Skeletal muscle tissue (tissue), 4 donors: Measurements from ENCODE around the gene ITGA1. TPM values are rescaled to one million over a fixed set of nuclear protein-coding genes. Genes with fewer than 3 reads are reported as not detected.
"Not testable (repeated sequence)": the region's sequence is repeated elsewhere in the genome, so short reads cannot be mapped to it uniquely, and the experiment has no call there.

Experiments used
- H3K27ac ChIP-seq: one replicate; pipeline ENCODE4 v1.7.0; 2013; ENCODE audit warnings: mild to moderate bottlenecking, low read depth, low read length, inconsistent platforms
- H3K27me3 ChIP-seq, 3 donors: one replicate each; pipeline ENCODE4 v1.7.0; 2013; ENCODE audit warnings: low read length in 3 of 3; ENCODE audit not compliant: control insufficient read depth in 3 of 3, insufficient read depth in 3 of 3
- H3K36me3 ChIP-seq, 3 donors: one replicate each; pipeline ENCODE4 v1.7.0; 2013; ENCODE audit warnings: low read length in 3 of 3; ENCODE audit not compliant: control insufficient read depth in 3 of 3, insufficient read depth in 3 of 3
- H3K4me1 ChIP-seq, 3 donors: one replicate each; pipeline ENCODE4 v1.7.0; 2013; ENCODE audit warnings: low read length in 3 of 3, mild to moderate bottlenecking in 3 of 3; ENCODE audit not compliant: control insufficient read depth in 3 of 3, insufficient read depth in 3 of 3
- H3K4me3 ChIP-seq, 3 donors: one replicate each; pipeline ENCODE4 v1.7.0; 2013; ENCODE audit warnings: low read length in 3 of 3
- H3K9ac ChIP-seq, 3 donors: one replicate each; pipeline ENCODE4 v1.7.0; 2013; ENCODE audit warnings: low read length in 3 of 3, mild to moderate bottlenecking in 3 of 3, moderate library complexity in 2 of 3, low read depth in 1 of 3
- H3K9me3 ChIP-seq, 3 donors: one replicate each; pipeline ENCODE4 v1.7.0; 2013; ENCODE audit warnings: low read length in 3 of 3; ENCODE audit not compliant: control insufficient read depth in 3 of 3
- total RNA-seq: library from RNA; depleted of rRNA; stranded (reverse); fragments of >200 nt; gene quantifications from one replicate; pipeline ENCODE4 v1.2.3, GENCODE V29; 2014
- donor health status: Osteomylitis.

Gene ITGA1
- total RNA-seq, 1 donor from 2014 or later: 22.4 TPM

GRCh38 chr5:52853650-52854049, 65.9 kb downstream of the ITGA1 start:
- Histone ChIP-seq H3K4me1 (no peaks in the 10 kb centered on the region), H3K27me3 (no peaks in the 10 kb centered on the region), H3K36me3 (no peaks in the 10 kb centered on the region), H3K9ac (no peak overlapping the region), H3K9me3 (no peaks in the 10 kb centered on the region), H3K27ac (no peak overlapping the region), H3K4me3 (no peak overlapping the region)

DNA sequence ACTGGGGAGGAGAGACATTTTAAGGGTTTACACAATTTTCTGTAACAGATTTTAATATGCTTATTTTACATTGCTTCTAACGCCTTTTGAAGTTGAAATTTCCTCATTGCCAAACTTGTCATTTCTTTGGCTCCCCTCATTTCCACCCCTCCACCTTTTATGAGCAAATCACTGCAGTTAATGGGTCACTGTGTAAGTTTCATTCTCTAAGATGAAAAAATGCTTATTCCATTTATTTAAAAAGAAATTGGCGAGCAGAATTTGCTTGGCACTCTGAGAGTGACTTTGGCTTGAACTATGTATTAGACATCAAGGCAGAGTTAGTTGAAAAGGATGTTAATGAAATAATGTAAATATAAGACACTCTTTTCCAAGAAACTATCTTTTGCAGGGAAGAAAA, 66.6 kb downstream of the ITGA1 start:
- Histone ChIP-seq H3K4me1 (no peaks in the 10 kb centered on the region), H3K27ac (no peak overlapping the region), H3K9me3 (no peaks in the 10 kb centered on the region), H3K9ac (no peak overlapping the region), H3K36me3 (no peaks in the 10 kb centered on the region), H3K27me3 (no peaks in the 10 kb centered on the region), H3K4me3 (no peak overlapping the region)

DNA sequence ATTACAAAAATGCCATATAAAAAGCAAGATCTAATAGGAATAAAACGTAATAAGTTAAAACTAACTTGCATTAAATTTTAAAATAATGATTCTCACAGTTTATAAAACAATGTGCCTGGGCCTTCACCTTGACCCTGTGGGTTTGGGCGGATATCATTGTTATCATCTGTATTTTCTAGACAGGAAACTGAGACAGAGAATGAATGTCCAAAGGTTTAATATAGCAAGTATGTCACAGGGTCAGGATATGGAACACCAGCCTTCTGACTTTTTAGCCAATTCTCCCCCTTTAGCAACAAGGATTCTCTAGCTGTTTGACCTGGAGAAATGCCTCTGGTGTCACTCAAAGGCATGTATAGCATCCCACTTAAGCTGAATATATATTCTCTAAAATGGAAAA, 67.2 kb downstream of the ITGA1 start:
- no peaks in the 10 kb centered on the region for H3K4me1 ChIP-seq
- H3K9me3 ChIP-seq: no peaks in the 10 kb centered on the region
- no peak overlapping the region for H3K9ac ChIP-seq
- no peak overlapping the region for H3K27ac ChIP-seq
- H3K36me3 ChIP-seq: no peaks in the 10 kb centered on the region
- H3K4me3 ChIP-seq: no peak overlapping the region
- H3K27me3 ChIP-seq: no peaks in the 10 kb centered on the region

GRCh38 chr5:52856564-52856963, 68.8 kb downstream of the ITGA1 start:
- no peaks in the 10 kb centered on the region for H3K9me3 ChIP-seq
- no peak overlapping the region for H3K27ac ChIP-seq
- H3K36me3 ChIP-seq: no peaks in the 10 kb centered on the region
- no peak overlapping the region for H3K4me3 ChIP-seq
- H3K4me1 ChIP-seq: no peaks in the 10 kb centered on the region
- H3K9ac ChIP-seq: no peak overlapping the region
- H3K27me3 ChIP-seq: no peaks in the 10 kb centered on the region

GRCh38 chr5:52859628-52860027, 71.9 kb downstream of the ITGA1 start:
- Histone ChIP-seq H3K9ac (no peak overlapping the region), H3K4me3 (no peak overlapping the region), H3K9me3 (no peaks in the 10 kb centered on the region), H3K36me3 (no peaks in the 10 kb centered on the region), H3K4me1 (no peaks in the 10 kb centered on the region), H3K27ac (no peak overlapping the region), H3K27me3 (no peaks in the 10 kb centered on the region)

GRCh38 chr5:52861368-52861767, 73.7 kb downstream of the ITGA1 start:
- no peaks in the 10 kb centered on the region for H3K27me3 ChIP-seq
- no peaks in the 10 kb centered on the region for H3K36me3 ChIP-seq
- no peak overlapping the region for H3K9ac ChIP-seq
- H3K4me1 ChIP-seq: no peaks in the 10 kb centered on the region
- no peak overlapping the region for H3K4me3 ChIP-seq
- H3K27ac ChIP-seq: no peak overlapping the region
- H3K9me3 ChIP-seq: no peaks in the 10 kb centered on the region

GRCh38 chr5:52863715-52864290, 76.1 kb downstream of the ITGA1 start:
- no peak overlapping the region for H3K9ac ChIP-seq
- no peak overlapping the region for H3K4me3 ChIP-seq
- no peaks in the 10 kb centered on the region for H3K27me3 ChIP-seq
- no peaks in the 10 kb centered on the region for H3K36me3 ChIP-seq
- H3K4me1 ChIP-seq: no peaks in the 10 kb centered on the region
- H3K9me3 ChIP-seq: no peaks in the 10 kb centered on the region
- peak overlapping the region; percentile 17 for H3K27ac ChIP-seq

DNA sequence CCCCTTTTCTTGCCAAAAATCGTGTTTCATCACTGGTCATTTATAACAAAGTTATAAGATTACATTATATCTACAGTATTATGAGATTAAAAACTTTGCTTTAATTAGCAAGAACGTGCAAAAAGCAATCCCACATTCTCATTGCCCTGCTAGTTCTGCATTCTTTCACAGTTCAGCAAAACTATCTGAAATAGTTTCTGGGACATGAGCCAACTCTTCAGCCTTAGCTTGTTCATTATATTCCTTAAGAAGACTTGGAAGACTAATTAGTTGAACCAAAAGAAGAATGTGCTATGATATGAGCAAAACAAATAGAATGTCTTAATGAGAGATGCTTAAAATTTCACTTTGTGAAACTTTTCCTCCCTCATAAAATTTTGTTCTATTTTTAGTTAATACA, 76.7 kb downstream of the ITGA1 start:
- Histone ChIP-seq H3K27me3 (no peaks in the 10 kb centered on the region), H3K4me3 (no peak overlapping the region), H3K27ac (no peak overlapping the region), H3K36me3 (no peaks in the 10 kb centered on the region), H3K9me3 (no peaks in the 10 kb centered on the region), H3K9ac (no peak overlapping the region), H3K4me1 (no peaks in the 10 kb centered on the region)

- Histone ChIP-seq H3K27me3 (no peaks in the 10 kb centered on the region), H3K4me1 (no peaks in the 10 kb centered on the region), H3K9me3 (no peaks in the 10 kb centered on the region), H3K27ac (no peak overlapping the region), H3K36me3 (no peaks in the 10 kb centered on the region), H3K4me3 (no peak overlapping the region), H3K9ac (no peak overlapping the region)
Measured at GRCh38 chr5:52864884-52865283, 77.2 kb downstream of the ITGA1 start.

DNA sequence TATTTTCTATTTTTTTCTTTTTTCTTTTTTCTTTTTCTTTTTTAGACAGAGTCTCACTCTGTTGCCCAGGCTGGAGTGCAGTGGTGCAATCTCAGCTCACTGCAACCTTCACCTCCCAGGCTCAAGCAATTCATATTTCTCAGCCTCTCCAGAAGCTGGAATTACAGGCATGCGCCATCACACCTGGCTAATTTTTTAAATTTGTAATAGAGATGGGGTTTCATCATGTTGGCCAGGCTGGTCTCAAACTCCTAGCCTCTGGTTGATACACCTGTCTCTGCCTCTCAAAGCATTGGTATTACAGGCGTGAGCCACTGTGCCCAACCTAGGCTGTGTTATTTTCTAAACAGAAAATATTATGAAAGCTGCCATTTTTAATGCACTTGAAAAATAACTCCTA, 78.3 kb downstream of the ITGA1 start:
- H3K4me3 ChIP-seq, H3K27me3 ChIP-seq, H3K9ac ChIP-seq, H3K27ac ChIP-seq, H3K36me3 ChIP-seq, H3K4me1 ChIP-seq, H3K9me3 ChIP-seq: not testable (repeated sequence)

- H3K9me3 ChIP-seq: no peaks in the 10 kb centered on the region
- H3K27ac ChIP-seq: no peak overlapping the region
- no peaks in the 10 kb centered on the region for H3K27me3 ChIP-seq
- H3K36me3 ChIP-seq: no peaks in the 10 kb centered on the region
- H3K4me1 ChIP-seq: peaks cover 0 to 3% (median 0%) of the 10 kb centered on the region in 3 donors
- no peak overlapping the region for H3K9ac ChIP-seq
- H3K4me3 ChIP-seq: no peak overlapping the region
Measured at GRCh38 chr5:52867809-52868208, 80.1 kb downstream of the ITGA1 start.
